Upper lobe of left lung (tissue), 6 donors: ENCODE results near the gene ENOX1. TPM values are rescaled to one million over a fixed set of nuclear protein-coding genes. Genes with fewer than 3 reads are reported as not detected.

Source experiments
- ATAC-seq, 2 donors: fragments of 200-7000 bp; cut with Tn5 transposase; one replicate each; pipeline ENCODE4 v1.9.1; 2022; ENCODE audit warnings: mild to moderate bottlenecking in 2 of 2, moderate library complexity in 2 of 2; ENCODE audit not compliant: low FRiP score in 2 of 2
- DNase-seq, 2 donors: peaks; one replicate each; pipeline ENCODE4 v3.0.0-alpha.2; 2019 to 2020
- H3K27ac ChIP-seq, 4 donors: fragments of 200-600 bp; sonication (generic); one replicate each; pipeline ENCODE4 v1.5.1; 2016 to 2019
- H3K27me3 ChIP-seq, 4 donors: fragments of 200-600 bp; sonication (generic); one replicate each; pipeline ENCODE4 v1.5.1; 2017 to 2019
- H3K36me3 ChIP-seq, 4 donors: fragments of 200-600 bp; sonication (generic); one replicate each; pipeline ENCODE4 v1.5.1; 2016 to 2019
- H3K4me1 ChIP-seq, 4 donors: fragments of 200-600 bp; sonication (generic); one replicate each; pipeline ENCODE4 v1.5.1; 2018 to 2019
- H3K4me3 ChIP-seq, 4 donors: fragments of 200-600 bp; sonication (generic); one replicate each; pipeline ENCODE4 v1.5.1; 2017 to 2019; ENCODE audit warnings: mild to moderate bottlenecking in 2 of 4, moderate library complexity in 1 of 4
- H3K9me3 ChIP-seq, 4 donors: fragments of 200-600 bp; sonication (generic); one replicate each; pipeline ENCODE4 v1.5.1; 2018 to 2019
- EP300 ChIP-seq, 4 donors: sonication (generic); formaldehyde crosslinking; IDR thresholded peaks; one replicate each; pipeline ENCODE4 v1.5.1; 2017; ENCODE audit warnings: antibody characterized with exemption in 4 of 4, control low read depth in 2 of 4
- POLR2A ChIP-seq, 4 donors: fragments of 450-650 bp; IDR thresholded peaks; one replicate each; pipeline ENCODE4 v1.5.1; 2016 to 2017; ENCODE audit warnings: antibody characterized with exemption in 4 of 4, mild to moderate bottlenecking in 2 of 4
- POLR2AphosphoS5 ChIP-seq, 2 donors: sonication (generic); formaldehyde crosslinking; IDR thresholded peaks; one replicate each; pipeline ENCODE4 v1.5.1; 2017; ENCODE audit warnings: antibody characterized with exemption in 2 of 2
- WGBS, 2 donors: methylation state at CpG; one replicate each; pipeline ENCODE4 v1.1.5; 2017 to 2018; 5-methylcytosine and 5-hydroxymethylcytosine counted together
- total RNA-seq, 6 donors: library from RNA; depleted of rRNA in 4 of 6; stranded (reverse); fragments of >200 nt in 4 of 6; gene quantifications; one replicate each; pipeline versions ENCODE4 v1.1.0 to v1.2.1, GENCODE V29; 2016 to 2021
- TF ChIP-seq, protein P1 (sequence below), 6 experiments: fragments of 450-650 bp in 4 of 6; fragments of 200-600 bp in 2 of 6; sonication (generic) in 2 of 6; IDR thresholded peaks; one replicate each; pipeline ENCODE4 v1.5.1; 2016 to 2019; ENCODE audit warnings: antibody characterized with exemption in 6 of 6
- donor health status: DM: no; HTN: no; CAD: no; lungs with moderate emphysema.
- donor health status: DM: no; HTN: yes; CAD: no; lungs with severe emphysema.

The ENOX1 gene
- total RNA-seq, 6 donors from 2014 or later: 0.20 to 1.0 (median 0.46) TPM; not detected in 2

DNA sequence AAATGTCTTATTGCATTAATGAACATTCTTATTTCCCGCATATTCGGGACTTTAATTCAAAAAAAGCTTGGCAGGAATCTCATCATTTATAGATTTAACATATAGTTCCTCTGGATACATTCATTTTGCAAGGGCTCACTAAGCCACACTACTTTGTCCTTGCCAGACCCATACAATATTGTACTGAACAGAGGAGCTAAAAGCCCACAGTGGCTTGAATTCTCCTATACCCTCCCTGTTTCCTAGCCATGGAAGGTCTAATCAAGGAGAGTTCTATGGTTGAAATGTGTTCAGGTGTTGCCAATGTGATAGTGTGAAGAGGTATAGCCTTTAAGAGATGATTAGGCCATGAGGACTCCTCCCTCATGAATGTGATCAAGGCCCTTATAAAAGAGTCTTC lies 298.9 kb downstream of the ENOX1 start:
- 95 to 96% methylated on average over 2 of the region's 2 CpGs for WGBS, 2 donors

DNA sequence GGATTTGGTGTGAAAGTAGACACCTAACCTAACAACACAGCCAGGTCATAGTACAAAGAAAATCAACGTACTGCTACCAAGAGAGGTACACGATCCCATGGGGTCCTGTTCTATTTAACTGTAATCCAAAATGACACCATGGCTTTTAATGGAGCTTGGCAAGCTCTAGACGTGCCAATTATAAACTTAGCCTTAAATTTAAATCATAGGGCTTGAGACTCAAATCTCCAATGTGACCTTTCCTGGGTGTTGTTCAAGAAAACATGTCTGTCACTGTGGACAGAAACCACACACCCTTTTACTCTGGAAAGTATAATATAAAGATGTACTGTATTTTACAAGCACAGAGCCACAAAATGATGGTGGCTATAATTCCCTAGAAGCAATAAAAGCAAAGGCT lies 299.3 kb downstream of the ENOX1 start:
- TF ChIP-seq, protein P1, sequence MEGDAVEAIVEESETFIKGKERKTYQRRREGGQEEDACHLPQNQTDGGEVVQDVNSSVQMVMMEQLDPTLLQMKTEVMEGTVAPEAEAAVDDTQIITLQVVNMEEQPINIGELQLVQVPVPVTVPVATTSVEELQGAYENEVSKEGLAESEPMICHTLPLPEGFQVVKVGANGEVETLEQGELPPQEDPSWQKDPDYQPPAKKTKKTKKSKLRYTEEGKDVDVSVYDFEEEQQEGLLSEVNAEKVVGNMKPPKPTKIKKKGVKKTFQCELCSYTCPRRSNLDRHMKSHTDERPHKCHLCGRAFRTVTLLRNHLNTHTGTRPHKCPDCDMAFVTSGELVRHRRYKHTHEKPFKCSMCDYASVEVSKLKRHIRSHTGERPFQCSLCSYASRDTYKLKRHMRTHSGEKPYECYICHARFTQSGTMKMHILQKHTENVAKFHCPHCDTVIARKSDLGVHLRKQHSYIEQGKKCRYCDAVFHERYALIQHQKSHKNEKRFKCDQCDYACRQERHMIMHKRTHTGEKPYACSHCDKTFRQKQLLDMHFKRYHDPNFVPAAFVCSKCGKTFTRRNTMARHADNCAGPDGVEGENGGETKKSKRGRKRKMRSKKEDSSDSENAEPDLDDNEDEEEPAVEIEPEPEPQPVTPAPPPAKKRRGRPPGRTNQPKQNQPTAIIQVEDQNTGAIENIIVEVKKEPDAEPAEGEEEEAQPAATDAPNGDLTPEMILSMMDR (IDR thresholded peaks at IDR 0.05): no peak
- TF ChIP-seq POLR2AphosphoS5 (IDR thresholded peaks at IDR 0.05): no peak
- TF ChIP-seq EP300 (IDR thresholded peaks at IDR 0.05): no peak
- TF ChIP-seq POLR2A (IDR thresholded peaks at IDR 0.05): no peak
- H3K27me3 ChIP-seq: no peaks in the 10 kb centered on the region
- H3K4me1 ChIP-seq: no peaks in the 10 kb centered on the region

More for the DNA sequence above, 298.9 kb downstream of the ENOX1 start:
- TF ChIP-seq, protein P1 (IDR thresholded peaks at IDR 0.05): no peak
- H3K9me3 ChIP-seq: no peaks in the 10 kb centered on the region
- no peak overlapping the region for H3K4me3 ChIP-seq
- ATAC-seq (no peak), DNase-seq (no peak)
- H3K27me3 ChIP-seq: no peaks in the 10 kb centered on the region
- no peaks in the 10 kb centered on the region for H3K4me1 ChIP-seq
- H3K36me3 ChIP-seq: no peaks in the 10 kb centered on the region
- H3K27ac ChIP-seq: no peak overlapping the region

DNA sequence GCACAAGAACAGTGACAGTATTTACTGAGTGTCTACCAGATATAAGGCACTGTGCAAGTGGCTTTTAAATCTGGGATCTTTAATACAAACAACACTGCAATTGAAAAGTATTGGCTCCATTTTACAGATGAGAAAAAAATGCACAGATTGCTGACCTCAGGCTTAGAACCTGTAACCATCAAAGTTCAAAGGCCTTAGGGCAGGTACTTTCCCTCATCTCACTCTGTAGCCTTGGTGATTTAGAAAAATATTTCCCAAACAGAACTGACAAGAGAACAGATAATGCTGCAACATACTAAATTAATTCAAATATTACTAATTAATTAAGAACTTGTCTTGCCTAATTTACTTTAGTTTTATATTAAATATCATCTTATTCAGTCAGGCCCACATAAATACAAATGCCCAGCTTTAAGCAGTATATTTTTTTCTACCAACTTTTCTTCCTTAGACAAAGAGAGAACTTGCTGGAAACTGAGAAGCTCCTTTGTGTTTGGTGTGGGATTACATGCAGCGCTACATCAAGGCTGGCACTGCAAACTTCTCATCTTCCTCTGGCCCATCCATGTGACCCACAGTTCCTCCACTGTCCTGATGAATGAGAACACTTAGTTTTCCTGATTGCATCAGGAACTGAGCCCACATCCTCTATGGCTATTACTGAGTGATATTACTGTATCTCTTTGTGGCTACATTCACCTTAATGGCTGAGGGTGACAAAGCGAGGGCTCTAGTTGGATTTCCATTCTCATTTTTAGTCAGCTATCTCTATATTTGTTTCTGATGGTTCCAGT lies 302.1 kb downstream of the ENOX1 start:
- Histone ChIP-seq H3K4me3 (no peak overlapping the region), H3K9me3 (no peaks in the 10 kb centered on the region), H3K27ac (no peak overlapping the region), H3K4me1 (no peaks in the 10 kb centered on the region), H3K36me3 (no peaks in the 10 kb centered on the region), H3K27me3 (no peaks in the 10 kb centered on the region)
- peak in 1 of 2 donors; percentile 61 for ATAC-seq
- 77% methylated on average over 2 of the region's 2 CpGs for WGBS, 2 donors
- TF ChIP-seq EP300 (IDR thresholded peaks at IDR 0.05) (no peak), POLR2AphosphoS5 (IDR thresholded peaks at IDR 0.05) (no peak), POLR2A (IDR thresholded peaks at IDR 0.05) (no peak)
- TF ChIP-seq, protein P1 (IDR thresholded peaks at IDR 0.05): no peak
- DNase-seq: peak in 1 of 2 donors; percentile 25

More for the DNA sequence above, 299.3 kb downstream of the ENOX1 start:
- DNase-seq (no peak), ATAC-seq (no peak)
- Histone ChIP-seq H3K27ac (no peak overlapping the region), H3K36me3 (no peaks in the 10 kb centered on the region), H3K4me3 (no peak overlapping the region), H3K9me3 (no peaks in the 10 kb centered on the region)
- WGBS, 2 donors: 73 to 76% methylated on average over 3 of the region's 3 CpGs

DNA sequence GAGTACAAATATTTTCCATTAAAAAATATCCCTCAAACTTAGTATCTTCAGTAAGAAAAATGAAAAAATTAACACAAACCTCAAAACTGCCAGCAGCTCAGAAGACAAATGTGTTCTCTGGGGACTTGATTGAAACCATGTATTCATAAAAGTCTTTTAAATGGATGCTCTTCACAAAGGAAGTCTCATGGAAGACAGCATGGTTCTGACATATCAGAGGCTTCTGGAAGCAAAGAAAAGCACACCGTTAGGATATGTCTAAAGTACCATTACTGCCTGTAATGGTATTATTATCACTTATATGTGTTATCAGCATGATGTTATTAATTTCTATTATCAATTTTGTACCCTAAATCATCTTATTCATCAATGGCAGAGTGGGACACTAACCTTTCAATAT lies 302.8 kb downstream of the ENOX1 start:
- Histone ChIP-seq H3K4me3 (no peak overlapping the region), H3K36me3 (no peaks in the 10 kb centered on the region), H3K27ac (no peak overlapping the region), H3K4me1 (no peaks in the 10 kb centered on the region), H3K27me3 (no peaks in the 10 kb centered on the region), H3K9me3 (no peaks in the 10 kb centered on the region)
- TF ChIP-seq, protein P1 (IDR thresholded peaks at IDR 0.05): no peak
- no peak for TF ChIP-seq POLR2A (IDR thresholded peaks at IDR 0.05)
- no peak for TF ChIP-seq POLR2AphosphoS5 (IDR thresholded peaks at IDR 0.05)
- no peak for TF ChIP-seq EP300 (IDR thresholded peaks at IDR 0.05)
- DNase-seq: no peak
- ATAC-seq: no peak
- WGBS, 2 donors: 94 to 100% methylated on average over 1 of the region's 1 CpG

DNA sequence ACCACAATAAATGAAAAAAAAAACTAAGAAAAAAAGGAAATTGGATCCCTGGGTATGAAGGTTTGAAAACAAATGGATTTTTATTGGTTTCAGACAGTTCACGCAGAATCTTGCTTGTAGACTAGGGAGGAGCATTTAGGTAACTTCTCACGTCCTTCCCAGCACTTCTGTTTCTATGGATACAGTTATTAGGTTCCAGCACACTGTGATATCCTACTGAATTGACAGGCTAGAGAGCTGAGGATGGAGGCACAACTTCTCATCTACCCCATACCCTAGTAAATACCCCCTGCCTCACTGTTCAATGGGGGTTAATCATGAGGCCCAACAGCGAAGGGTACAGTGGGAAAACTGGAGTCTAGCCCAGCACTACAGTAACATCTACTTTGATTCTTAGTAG lies 304.1 kb downstream of the ENOX1 start:
- Histone ChIP-seq H3K27me3 (no peaks in the 10 kb centered on the region), H3K27ac (no peak overlapping the region), H3K4me3 (no peak overlapping the region), H3K9me3 (no peaks in the 10 kb centered on the region), H3K36me3 (no peaks in the 10 kb centered on the region), H3K4me1 (no peaks in the 10 kb centered on the region)
- WGBS, 2 donors: 85 to 88% methylated on average over 3 of the region's 3 CpGs
- ATAC-seq: no peak
- TF ChIP-seq POLR2A (IDR thresholded peaks at IDR 0.05): no peak
- TF ChIP-seq, protein P1 (IDR thresholded peaks at IDR 0.05): no peak
- no peak for TF ChIP-seq POLR2AphosphoS5 (IDR thresholded peaks at IDR 0.05)
- no peak for TF ChIP-seq EP300 (IDR thresholded peaks at IDR 0.05)
- no peak for DNase-seq
